Activated naive CD4-positive, alpha-beta T cell (primary cell): ENCODE measurements around the gene ADIPOR2.

ENCODE experiments used
- DNase-seq, 4 experiments: peaks; one replicate each; lab custom pipeline; 2025; lab: John Stamatoyannopoulos, UW

The ADIPOR2 gene

GRCh38 chr12:1799051-1799881, 108.4 kb downstream of the ADIPOR2 start:
- DNase-seq: no peak

DNA sequence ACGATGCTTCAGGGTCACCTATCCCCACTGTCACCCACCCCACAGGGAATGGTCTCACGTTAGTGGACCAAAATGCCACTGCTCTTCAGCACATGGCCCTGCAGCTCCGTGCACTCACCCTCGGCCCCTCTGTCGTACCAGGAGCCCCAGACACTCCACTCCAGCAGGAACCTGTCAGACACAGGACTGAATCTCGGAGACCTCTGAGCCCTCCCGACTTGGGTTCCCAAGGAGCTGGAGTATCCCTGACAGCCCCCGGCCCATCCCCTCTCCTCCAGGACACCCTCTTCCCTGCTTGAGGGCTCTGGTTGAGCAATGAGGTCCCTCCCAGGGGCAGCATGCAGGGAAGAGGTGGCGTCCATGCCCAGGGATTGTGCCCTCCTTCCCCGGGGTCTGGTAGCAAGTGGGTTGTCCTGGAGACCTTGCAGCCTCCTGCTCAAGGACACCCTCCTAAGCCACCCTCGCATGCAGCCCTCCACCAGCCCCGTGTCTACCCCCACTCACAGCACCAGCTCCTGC, 109.1 kb downstream of the ADIPOR2 start:
- DNase-seq: no peak

- DNase-seq: no peak
Observed at GRCh38 chr12:1800401-1801302, 109.8 kb downstream of the ADIPOR2 start.

- DNase-seq: no peak
Observed at GRCh38 chr12:1801303-1801975, 110.6 kb downstream of the ADIPOR2 start.

- no peak for DNase-seq
Observed at GRCh38 chr12:1803736-1804135, 112.9 kb downstream of the ADIPOR2 start.

GRCh38 chr12:1804545-1805332, 113.9 kb downstream of the ADIPOR2 start:
- peak; percentile 29 to 72 (median 56) for DNase-seq

- DNase-seq: no peak
Observed at GRCh38 chr12:1805441-1806081, 114.7 kb downstream of the ADIPOR2 start.

DNA sequence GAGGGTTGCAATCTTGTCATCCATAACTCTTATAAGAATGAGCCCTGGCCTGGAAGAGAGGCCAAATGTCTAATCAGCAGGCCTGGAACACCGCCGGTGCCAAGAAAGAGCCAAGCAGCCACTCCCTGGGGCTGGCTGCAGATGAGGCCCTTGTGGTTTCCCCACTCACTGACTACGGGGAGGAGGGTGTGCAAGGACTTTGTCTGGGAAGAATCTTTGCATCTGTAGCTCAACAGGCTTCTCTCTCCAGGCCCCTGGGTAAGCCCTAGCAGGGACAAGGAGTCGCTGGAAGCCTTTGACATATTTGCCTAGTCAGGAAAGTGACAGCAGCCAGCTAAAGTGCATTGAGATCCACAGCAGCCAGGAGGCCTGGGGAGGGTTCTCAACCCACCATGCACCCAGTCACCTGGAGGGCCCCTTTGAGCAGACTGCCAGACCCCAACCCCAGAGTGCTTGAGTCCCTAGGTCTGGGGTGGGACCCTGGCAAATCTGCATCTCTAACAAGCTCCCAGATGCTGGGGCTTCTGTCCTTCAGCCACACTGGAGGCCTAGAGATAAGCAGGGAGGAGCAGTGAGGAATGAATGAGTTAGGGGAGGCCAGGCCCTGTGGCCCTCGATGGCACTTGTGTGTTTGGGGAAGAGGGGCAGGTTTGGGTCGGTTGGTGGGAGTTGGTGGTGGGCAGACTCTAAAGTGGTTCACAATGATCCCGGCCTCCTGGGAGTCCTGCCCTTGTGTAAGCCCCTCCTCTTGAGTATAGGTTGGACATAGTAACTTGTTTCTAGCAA, 115.6 kb downstream of the ADIPOR2 start:
- DNase-seq: no peak

- DNase-seq: no peak
Observed at GRCh38 chr12:1807087-1807860, 116.4 kb downstream of the ADIPOR2 start.

- DNase-seq: no peak
Observed at GRCh38 chr12:1808036-1808797, 117.3 kb downstream of the ADIPOR2 start.

DNA sequence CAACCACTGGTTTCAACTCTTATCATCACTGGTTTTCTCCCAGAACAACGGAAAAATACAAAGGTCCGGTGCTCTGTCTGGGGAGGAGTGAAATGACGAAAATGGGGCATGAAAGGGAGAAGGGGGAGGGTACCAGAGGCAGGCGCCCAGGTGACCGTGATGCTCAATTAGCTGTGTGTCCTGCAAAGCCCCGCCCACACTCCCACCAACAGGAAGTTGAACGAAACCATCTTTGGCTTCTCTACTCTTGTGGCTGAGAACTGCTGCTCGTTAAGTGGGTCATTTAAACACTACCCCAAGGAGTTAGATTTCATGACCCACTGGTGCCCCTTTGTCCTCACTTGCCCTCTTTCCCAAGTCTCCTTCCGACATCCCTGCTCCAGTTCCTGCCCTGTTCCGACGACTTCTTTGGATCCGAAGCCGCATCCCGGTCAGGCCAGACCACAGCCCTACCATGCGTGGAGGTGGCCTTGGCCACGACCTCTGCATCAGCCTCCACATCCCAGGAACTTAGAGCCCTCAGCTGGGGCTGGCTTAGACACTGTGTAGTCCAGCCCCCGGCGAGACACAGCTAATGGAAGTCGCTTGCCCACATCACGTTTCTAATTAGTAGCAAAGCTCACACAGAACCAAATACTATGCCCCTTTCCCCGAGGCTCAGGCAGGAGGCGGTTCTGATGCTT, 118.1 kb downstream of the ADIPOR2 start:
- no peak for DNase-seq

DNA sequence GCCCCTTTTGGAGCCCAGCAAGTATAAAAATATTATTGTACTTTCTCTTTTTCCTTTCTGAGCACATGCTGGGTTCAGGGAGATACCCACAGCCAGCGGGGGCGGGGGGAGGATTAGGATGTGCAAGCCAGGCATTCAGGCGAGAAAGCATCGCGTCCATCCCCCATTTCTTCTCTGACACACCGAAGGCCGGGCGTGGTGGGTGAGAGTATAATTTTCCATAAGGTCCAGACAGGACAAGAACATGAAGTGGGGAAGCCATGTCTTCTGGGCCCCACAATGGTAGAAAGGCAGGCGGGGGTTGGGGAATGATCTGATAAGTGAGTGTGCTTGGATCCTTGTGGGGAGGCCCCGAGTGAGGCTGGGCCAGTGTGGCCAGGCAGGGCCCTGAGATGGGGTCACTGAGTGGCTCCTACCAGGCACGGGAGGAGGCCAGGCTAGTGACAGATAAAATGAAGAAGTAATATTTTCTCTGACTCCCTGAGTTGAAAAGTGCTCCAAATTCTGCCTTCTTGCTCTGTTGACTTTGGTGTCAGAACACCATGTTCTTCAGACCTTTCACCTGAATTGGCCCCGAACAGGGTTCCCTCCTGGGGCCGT, 118.8 kb downstream of the ADIPOR2 start:
- DNase-seq: no peak

DNA sequence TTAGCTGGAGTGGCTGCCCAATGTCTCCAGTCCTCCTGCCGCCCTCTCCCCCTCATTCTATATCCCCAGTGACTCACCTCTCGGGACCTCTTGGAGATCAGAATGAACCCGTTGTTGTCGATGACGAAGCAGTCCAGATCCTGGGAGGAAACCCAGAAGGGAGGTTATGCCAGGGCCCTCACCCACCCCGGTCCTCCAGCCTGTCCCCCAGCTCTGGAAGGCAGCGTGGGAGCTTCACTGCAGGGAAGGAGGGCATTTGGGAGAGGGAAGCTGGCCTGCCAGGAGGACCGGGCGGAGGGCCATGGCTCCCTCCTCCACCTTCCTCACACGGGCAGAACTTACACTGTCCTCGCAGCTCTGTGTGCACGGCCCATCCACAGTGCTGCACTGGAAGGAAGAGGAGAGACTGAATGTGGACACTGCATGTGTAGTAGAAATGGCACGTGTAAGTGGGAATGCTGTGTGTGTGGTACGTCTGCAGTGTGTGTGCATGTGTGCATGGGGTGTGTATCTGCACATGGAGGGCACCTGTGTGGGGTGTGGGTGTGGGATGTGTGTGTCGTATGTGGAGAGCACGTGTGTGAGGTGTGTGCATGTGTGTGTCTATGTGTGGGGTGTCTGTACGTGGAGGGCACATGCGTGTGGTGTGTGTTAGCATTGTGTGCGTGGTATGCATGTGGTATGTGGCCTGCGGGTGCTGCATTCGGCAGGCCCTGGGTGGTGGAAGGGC, 119.5 kb downstream of the ADIPOR2 start:
- DNase-seq: no peak

DNA sequence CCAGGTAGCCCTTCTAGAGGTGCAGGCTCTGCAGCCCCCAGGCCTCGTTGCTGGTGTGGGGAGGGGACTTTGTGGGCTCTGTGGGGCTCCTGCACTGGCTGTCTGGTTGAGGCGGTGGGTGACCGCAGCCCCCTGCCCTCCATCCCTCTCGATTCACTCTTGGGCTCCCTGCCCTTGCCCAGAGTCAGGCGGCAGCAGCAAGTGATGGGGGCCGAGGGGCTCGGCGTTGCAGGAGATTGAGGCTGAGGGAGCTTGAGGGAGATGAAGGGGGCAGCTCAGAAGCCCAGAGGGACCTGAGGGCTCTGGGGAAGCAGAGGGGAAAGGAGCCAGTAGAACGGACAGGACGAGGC, 120.0 kb downstream of the ADIPOR2 start:
- no peak for DNase-seq

- DNase-seq: no peak
Observed at GRCh38 chr12:1811281-1811947, 120.5 kb downstream of the ADIPOR2 start.

DNA sequence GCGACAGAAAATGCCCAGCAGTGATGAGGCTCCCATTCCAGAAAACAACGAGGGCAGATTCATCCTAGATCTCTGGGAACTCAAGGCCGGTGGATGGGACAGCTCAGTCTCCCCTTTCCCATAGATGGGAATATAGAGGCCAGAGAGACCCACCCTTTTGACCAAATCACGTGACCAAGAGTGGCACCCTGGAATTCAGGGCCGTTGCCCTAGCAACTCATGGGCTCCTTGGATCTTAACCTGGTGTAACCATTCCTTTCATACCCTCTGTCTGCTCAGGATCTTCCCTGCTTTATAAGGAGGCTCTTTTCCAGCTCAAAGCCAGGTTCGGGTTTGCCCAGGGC, 121.0 kb downstream of the ADIPOR2 start:
- DNase-seq: no peak
